Measurements from ENCODE around the gene ENDOV.

The ENDOV gene

DNA sequence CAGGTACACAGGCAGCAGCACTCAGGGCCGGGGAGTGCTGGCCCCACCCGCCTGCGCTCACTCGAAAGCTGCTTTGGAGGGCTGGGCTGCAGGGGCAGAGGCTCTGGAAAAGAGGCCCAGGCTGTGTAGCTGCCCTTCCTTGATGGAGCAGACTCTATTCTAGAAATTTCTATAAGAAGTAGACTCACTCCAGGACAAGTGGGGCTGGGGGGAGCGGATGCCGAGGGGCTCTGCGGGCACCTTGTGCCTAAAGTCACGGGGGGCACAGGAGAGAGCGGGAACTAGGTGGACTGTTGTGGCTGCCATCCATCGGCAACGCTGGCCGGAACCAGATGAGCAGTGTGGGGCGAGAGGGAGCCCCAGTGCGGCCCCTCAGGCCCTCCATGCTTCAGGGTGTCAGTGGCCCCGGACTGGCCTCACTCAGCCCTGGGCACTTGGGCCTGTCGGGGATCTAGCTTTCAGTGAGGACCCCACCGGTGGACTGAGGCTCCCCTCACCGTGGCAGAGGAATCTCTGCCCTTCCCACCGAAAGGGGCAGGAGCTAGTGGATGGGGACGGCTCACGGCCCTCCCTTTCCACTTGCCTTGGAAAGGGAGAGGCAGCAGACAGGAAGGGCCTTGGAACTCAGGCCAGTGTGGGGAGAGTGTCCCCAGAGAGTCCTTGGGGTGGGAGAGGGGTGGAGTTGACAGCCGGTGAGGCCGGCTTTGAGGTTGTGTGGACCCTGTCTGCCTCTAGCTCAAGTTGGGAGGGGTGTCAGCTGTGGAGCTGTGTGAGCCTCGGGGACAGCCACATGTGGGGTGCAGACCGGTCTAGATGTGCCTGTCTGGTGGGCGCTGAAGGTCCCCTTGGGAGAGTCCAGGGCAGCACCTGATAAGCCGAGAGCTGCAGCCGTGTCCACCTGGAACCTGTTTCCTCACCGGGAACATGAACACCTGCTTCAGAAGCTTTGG is 16.6 kb downstream of the ENDOV start:
- no peak for DNase-seq (ENCODE audit: low read depth in 2 of 2)

DNA sequence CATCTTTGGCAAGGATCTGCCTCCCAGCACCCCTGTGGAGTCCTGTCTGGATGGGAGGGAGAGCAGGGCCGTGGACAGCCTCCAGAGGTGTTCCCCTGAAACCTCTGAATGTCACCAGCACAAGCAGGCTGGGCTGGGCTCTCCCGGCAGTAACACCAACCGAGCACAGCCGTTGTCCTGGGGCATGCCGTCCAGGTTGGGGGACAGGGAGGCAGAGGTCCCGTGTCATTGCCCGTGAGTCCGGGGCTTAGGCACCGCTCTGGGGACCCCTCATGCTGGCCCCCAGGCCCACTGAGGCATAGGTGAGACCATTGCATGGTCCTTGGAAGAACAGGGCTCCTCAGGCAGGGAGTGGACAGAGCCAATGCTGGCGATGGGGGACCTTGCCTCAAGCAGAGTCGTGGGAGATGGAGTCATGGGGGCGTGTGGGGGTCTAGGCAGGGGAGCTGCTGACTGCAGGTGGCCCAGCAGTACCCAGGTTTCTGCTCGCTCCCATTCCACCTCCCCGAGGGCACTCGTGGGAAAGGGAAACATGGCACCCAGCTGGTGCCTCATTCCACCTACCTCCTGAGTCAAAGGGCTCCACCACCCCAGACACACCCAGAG is 17.5 kb downstream of the ENDOV start:
- no peak for DNase-seq (ENCODE audit: low read depth in 2 of 2)

DNA sequence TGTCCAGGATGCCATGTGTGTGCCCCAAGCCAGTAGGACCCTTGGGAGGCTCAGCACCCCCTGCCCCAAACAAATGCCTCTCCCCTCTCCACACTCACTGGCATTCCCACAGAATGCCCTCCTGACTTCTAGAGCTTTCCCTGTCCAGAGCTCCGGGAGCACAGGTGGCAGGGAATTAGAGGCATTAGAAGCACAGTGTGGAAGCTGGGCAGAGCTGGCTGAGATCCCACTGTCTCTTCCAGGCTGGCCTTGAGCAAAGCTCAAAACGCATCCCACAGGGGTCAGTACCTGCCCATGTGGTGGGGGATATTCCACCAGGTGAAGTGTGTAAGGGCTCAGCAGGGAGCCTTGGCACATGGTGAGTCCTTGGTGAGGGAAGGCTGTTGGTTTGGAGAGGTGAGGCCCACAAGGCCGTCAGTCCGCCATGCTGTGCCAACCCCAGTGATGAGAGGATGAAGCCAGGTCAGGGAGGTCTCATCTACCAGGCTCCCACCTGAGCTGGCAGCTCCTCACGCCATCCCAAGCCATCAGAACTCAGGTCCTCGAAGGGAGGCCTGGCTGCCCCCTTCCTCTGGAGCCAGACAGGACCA is 18.1 kb downstream of the ENDOV start:
- no peak for DNase-seq (ENCODE audit: low read depth in 2 of 2)

DNA sequence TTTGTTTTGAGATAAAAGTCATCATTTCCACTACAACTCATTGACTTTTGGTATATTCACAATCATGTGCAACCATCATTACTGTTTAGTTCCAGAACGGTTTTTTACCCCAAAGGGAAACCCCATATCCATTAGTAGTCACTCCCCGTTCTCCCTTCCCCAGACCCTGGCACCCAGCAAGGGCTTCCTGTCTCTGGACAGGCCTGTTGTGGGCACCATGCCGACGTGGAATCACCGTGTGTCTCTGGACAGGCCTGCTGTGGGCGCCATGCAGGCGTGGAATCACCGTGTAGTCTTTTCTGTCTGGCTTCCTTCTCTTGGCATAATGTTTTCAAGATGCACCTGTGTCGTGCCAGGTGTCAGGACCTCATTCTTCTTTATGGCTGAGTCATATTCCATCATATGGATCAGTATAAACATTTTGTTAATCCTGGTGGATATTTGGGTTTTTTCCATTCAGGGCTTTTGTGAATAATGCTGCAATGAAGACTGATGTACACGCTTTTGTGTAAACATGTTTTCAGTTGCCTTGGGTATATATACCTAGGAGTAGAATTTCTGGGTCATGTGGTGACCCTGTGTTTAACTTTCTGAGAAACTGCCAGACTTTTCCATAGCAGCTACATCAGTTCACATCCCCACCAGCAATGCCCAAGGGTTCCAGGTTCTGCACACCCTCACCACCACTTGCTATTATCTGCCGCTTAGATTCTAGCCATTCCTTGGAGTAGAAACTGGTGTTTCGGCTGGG is 19.1 kb downstream of the ENDOV start:
- no peak for DNase-seq (ENCODE audit: low read depth in 2 of 2)

DNA sequence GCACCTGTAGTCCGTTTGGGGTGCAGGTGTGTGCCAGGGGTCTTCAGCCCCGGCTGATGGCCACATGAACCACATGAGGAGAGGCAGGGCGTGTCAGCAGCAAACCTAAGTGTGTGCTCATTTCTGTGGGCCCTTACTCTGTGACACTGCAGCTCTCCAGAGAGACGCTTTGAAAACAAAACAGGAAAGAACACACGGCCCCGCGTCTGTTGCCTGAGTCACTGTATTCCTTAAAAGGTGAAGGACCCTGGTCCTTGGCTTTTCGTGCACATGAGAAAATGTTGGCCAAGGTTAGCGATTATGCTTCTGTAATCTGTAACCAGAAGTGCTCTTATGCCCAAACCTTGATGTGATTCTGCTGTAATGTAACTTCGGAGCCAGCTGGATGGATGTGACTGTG is 22.6 kb downstream of the ENDOV start:
- no peak for DNase-seq (ENCODE audit: low read depth in 2 of 2)

DNA sequence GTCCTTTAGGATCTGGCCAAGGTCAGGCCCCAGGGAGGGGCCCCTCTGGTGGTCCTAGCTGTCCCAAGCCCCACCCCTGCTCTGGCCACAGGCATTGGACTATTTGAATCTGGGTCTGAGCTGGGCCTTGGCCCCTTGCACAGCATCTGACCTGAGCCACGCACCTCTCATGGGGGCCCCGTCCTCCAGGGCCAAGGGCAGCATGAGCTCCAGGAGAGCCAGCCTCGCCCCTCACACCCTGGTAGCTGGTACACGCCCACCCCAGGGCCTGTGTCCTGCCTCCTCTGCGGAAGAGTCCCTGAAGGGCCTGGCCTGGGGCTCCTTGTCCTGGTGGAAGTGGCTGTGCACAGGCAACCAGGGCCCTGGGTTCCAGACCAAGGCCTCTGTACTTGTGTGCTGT is 23.8 kb downstream of the ENDOV start:
- DNase-seq (ENCODE audit: low read depth in 2 of 2): no peak

DNA sequence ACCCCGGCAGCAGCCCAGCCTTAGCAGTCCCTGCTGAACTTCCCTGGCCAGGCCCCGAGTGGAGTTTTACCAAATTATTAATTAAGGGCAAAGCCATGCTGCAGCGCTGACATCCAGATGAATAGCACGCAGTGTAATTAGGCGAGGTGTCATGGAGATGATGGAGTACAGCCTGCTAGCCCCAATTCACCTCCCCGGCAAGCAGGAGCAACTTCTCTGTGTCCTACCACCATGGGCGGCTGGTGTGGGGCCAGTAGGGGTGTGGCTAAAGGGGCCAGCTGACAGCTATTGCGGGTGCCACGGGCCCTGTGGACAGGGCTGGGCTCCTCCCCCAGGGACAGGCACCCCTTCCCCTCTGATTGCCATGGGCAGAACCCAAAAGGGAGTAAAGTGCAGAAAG is 24.5 kb downstream of the ENDOV start:
- DNase-seq (ENCODE audit: low read depth in 2 of 2): no peak

DNA sequence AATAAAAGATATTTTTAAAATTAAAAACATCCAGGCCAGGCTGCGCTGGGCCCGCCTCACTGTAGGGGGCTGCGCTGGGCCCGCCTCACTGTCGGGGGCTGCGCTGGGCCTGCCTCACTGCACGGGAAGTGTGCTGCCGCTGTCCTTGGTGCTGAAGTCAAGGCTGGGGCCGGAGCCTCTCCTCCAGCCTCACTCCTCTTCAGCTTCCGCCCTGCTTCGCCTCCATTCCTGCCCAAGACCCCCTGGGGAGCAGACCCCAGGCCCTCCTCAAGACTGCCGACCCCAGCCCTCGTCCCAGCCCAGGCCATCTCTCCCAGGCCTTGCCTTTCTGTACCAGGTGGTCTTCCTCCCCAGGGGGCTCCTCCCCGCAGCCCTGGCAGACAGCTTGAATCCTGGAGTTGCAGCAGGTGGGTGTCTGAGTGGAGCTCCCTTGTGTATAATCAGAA is 26.2 kb downstream of the ENDOV start:
- DNase-seq (ENCODE audit: low read depth in 2 of 2): peak in 1 of 2 experiments; percentile 39

DNA sequence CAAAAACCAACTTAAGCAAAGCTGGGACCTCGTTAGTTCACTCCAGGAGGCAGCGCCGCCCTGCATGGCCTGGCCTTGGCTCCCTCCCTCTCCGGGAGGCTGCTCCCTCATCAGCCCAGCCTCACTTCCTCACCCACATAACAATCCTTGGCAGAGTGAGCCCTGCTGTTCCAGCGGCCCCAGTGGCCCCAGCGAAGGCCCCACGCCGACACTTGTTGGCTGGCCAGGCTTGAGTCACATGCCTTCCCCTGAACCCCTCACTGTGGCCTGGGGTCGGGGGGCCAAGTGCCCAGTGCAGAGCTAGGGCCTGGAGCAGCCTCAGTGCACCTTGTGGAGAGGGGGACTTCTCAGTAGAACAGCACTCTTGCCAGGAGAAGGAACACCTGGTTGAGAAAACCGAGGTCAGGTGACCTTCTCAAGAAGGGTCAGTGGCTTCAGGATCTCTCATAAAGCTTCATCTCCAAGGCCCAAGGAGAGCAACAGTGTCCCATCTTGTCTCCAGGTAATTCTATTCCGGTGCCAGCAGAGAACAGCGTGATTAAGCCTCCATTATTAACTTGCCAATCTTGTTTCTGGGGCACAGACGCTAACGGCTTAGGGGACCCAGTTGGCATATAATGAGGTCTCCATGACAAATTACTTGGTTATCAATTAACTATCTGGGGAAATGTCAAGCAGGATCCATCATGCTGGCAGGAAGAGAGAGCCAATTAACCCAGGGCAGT is 26.8 kb downstream of the ENDOV start:
- no peak for DNase-seq (ENCODE audit: low read depth in 2 of 2)

DNA sequence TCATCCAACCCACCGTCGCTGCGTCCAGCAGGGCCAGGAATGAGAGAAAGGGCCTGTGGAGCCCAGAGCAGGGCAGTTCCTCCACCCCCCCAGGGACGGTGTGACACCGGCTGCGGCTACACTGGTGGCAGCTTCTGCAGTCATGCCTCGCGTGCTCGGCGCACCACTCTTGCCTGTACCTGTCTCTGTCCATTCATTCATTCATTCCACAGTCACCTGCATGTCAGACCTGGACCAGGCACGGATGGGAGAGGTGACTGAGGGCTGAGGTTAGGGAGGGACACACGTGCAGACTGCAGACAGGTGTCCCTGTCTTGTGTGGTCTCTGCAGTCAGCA is 27.3 kb downstream of the ENDOV start:
- DNase-seq (ENCODE audit: low read depth in 2 of 2): no peak

DNA sequence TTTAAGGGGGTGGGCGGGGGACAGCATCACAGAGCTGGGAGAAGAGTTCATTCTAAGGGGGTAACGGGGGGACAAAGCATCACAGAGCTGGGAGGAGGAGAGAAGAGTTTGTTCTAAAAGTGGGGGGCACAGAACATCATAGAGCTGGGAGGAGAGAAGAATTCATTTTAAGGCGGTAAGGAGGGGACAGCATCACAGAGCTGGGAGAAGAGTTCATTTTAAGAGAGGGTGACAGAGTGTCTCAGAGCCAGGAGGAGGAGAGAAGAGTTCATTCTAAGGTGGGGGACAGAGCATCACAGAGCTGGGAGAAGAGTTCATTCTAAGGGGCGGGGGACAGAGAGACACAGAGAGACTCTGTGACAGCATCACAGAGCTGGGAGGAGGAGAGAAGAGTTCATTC is 27.8 kb downstream of the ENDOV start:
- DNase-seq (ENCODE audit: low read depth in 2 of 2): no peak

DNA sequence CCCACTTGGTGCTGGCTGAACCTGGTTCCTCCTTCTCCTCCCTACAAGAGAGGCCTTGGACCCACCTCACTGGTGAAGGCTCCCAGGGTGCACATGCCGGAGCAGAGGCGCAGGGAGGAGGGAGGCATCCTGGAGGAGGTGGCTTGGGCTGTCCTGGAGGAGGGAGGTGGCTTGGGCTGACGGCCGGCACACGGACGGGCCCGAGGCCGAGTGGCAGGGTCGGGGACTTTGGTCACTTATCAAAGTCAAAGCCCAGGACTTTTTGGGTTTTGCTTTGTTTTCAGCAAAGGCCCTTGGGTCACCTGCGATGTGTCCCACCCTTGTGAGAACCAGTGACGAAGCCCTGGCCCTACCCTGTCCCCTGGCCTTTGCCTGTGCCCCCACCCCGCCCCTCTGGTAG is 28.5 kb downstream of the ENDOV start:
- DNase-seq (ENCODE audit: low read depth in 2 of 2): no peak

DNA sequence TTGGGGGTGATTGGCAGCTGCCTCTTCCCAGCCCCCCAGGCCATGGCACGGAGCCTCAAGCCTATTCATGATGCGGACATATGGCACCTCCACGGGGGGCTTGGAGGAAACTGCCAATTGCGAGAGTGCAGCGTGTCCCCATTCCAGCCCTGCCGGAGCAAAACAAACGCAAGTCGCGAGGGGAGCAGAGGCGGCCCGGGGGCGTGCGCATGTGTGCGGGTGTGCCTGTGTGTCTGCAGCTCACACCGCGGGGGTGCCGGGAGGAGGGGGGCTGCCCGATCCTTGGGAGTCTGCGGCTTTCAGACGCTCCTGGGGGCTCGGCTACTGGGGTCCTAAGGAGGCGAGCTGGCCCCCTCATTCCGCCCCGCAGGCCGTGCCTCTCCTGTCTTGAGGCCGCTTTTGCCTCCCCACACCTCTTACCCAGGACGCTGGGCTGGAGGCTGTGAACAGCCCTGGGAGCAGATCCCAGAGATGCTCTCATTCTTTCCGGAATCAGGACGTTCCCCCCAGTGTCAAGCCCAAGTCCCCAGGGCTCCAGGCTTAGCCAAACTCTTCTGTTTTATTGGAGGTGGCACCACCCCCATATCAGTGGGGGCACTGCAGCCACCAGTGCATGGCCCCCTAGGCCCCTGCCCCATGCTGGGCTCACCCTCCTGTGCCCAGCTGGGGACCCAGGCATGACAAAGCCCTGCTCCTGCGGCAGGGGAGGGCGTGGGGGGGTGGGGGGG is 29.1 kb downstream of the ENDOV start:
- DNase-seq (ENCODE audit: low read depth in 2 of 2): no peak

DNA sequence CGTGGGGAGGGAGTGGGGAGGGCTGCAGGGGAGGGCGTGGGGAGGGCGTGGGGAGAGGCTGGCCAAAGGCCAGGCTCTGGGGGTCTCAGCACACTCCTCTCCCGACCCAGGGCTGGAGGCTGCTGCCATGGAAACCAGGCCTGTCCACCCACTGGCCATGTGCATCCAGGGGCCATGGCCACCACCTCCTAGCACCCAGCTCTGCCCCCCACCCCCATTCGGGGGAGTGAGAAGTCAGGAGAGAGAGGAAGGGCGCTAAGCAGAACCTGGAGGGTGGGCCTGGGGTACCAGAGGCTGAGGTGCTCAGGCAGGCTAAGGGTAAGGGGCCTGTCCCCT is 29.6 kb downstream of the ENDOV start:
- DNase-seq (ENCODE audit: low read depth in 2 of 2): no peak

DNA sequence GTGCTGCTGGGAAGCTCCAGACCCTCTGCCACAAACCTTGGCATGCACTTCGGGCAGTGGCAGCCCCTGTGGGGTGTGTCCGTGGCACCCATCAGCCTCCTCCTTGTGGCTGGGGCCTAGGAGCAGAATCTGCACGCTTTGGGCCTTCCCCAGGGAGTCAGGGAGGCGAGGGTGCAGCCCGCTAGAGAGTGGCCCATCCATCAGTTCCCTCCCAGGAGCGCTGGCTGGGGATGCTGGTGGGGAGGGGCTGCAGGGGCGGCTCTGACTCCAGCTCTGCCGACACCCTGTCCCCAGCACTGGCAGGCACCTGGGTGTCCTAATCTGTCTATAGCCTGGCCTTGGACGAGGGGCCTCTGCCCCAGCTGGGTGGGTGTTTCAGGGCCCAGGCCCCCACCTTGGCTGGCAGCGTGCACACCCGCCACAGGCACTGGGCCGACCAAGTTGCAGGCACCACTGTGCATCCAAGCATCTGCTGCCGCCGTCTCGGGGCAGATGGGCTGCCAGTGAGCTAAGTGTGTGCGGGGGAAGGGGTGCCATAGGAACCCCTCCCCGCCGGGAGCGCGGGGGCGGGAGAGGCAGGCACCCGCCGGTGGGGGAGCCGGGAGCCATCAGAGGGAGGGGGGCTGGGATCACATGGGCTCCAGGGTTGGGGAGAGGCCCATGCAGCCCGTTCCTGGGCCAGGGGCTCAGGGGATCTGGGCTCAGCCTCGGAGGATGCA is 30.2 kb downstream of the ENDOV start:
- DNase-seq (ENCODE audit: low read depth in 2 of 2): no peak

DNA sequence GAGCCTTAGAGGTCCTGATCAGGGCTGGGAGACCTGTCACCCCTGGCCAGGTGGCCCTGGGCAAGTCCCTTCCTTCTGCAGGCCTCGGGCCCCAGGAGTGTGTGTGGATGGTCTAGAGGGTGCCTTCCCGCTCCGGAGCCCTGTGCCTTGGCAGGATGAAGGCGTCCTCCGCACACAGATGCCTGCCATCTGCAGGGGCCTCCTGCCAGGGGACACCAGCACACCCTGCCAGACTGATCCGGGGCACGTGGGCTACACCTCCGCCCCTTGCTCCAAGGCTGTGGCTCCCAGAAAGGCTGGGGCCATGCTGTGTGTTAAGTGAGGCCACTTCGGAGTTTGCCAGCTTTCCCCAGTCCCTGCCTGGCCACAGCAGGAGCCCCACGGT is 30.8 kb downstream of the ENDOV start:
- DNase-seq (ENCODE audit: low read depth in 2 of 2): no peak

DNA sequence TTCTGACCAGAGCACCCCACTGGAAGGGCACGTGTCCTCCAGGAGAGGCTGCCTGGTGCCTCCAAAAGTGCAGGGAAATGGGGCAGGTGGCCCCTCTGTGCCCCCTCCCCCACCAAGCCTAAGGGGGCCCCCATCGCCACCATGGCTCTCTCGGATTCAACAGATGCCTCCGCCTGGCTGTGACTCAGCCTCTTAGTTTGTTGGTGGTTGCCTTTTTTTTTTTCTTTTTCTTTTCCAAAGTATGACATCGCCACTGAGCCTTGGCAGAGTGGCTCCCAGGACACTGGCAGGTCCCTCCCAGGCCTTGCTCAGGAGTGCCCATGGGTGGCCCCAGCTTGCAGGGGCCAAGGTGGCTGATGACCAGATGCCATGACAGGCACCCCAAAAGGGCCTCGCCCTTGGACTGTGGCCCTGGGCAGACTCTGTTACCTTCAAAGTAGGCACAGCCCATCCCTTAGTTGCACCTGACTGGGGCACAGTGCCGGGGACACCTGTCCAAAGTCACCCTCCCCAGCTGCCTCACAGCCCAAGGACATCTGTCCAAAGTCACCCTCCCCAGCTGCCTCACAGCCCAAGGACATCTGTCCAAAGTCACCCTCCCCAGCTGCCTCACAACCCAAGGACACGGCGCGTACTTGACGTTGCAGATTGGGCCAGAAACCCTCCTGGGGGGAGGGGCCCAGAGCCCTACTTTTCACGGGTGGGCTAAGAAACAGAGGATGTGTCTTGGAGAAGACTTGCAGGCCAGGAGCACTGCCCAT is 31.9 kb downstream of the ENDOV start:
- no peak for DNase-seq (ENCODE audit: low read depth in 2 of 2)

DNA sequence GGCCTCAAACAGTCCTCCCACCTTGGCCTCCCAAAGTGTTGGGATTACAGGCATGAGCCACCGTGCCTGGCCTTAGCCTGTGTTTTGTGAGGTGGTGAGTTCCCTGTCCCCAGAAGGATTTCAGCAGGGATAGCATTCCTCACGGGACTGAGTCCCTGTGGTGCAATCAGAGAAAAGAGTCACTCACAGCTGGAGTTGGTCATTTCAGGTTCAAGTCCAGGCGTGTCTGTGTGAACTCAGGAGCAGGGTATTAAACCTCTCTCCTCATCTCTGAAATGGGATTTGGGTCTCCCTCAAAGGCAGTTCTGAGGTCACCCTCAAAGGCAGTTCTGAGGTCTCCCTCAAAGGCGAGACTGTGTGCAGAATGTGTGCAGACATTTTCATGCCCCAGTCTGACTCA is 32.8 kb downstream of the ENDOV start:
- DNase-seq (ENCODE audit: low read depth in 2 of 2): no peak

DNA sequence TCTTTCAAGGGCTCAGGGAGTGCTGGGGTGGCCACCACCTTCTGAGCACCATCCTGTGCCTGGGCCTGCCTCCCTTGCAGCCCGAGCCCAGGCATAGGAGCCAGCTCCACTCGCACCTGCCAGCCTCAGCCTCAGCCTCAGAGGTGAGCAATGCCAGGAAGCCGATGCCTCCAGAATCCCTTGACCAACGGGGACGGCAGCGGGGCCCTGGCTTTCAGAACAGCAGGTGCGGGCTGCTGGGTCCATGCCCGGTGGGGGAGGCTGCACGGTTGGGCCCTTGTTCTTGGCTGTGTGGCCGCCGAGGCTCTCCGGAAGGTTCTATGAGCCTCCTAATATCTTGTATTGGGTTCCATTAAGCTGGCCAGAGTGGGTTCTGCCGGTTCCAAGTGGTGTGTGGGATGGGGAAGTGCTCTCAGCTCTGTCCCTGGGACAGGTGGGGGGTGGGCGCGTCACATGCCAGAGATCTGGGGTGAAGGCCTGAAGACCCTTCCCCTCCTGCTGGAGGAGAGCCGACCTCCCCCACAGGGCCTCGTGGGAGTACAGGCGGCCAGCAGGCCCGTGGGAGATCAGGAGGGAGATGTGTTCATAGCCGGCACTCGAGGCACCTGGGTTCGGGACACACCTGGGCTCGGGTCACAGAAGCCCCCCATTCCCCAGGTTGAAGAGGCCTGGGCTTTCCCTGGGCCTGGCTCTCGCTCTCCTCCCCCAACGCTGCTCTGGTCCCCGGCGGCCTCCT is 34.4 kb downstream of the ENDOV start:
- DNase-seq (ENCODE audit: low read depth in 2 of 2): no peak
